ENCODE measurements around the gene RNU6-1.

RNU6-1 gene

GRCh38 chr15:67850994-67851571 is 11.2 kb upstream of the RNU6-1 start:
- no peaks in the 10 kb centered on the region for H3K36me3 Mint-ChIP-seq (ENCODE audit: insufficient read depth)
- ATAC-seq (replicated peaks) (no peak), DNase-seq (no peak)
- H3K4me3 Mint-ChIP-seq: no peak overlapping the region
- no peaks in the 10 kb centered on the region for H3K9me3 Mint-ChIP-seq
- H3K27me3 Mint-ChIP-seq: peaks cover 21 to 47% of the 10 kb centered on the region in 2 donors
- H3K4me1 Mint-ChIP-seq (ENCODE audit: low read depth in 2 of 2): no peaks in the 10 kb centered on the region
- H3K27ac Mint-ChIP-seq: no peak overlapping the region

- DNase-seq (no peak), ATAC-seq (replicated peaks) (no peak)
- Mint-ChIP-seq H3K9me3 (no peaks in the 10 kb centered on the region), H3K27ac (no peak overlapping the region), H3K27me3 (peaks cover 21 to 47% of the 10 kb centered on the region in 2 donors), H3K4me3 (no peak overlapping the region), H3K4me1 (ENCODE audit: low read depth in 2 of 2) (no peaks in the 10 kb centered on the region), H3K36me3 (ENCODE audit: insufficient read depth) (no peaks in the 10 kb centered on the region)
Measured at GRCh38 chr15:67850336-67850735, 10.5 kb upstream of the RNU6-1 start.

- DNase-seq: no peak
- no peaks in the 10 kb centered on the region for H3K9me3 Mint-ChIP-seq
- H3K27ac Mint-ChIP-seq: no peak overlapping the region
- peaks cover 21 to 47% of the 10 kb centered on the region in 2 donors for H3K27me3 Mint-ChIP-seq
- H3K36me3 Mint-ChIP-seq (ENCODE audit: insufficient read depth): no peaks in the 10 kb centered on the region
- H3K4me3 Mint-ChIP-seq: no peak overlapping the region
- no peaks in the 10 kb centered on the region for H3K4me1 Mint-ChIP-seq (ENCODE audit: low read depth in 2 of 2)
- ATAC-seq (replicated peaks): no peak
Measured at GRCh38 chr15:67849538-67849937, 9.7 kb upstream of the RNU6-1 start.

GRCh38 chr15:67845974-67846373 is 6.1 kb upstream of the RNU6-1 start:
- H3K4me3 Mint-ChIP-seq: no peak overlapping the region
- peaks cover 12 to 24% of the 10 kb centered on the region in 2 donors for H3K27me3 Mint-ChIP-seq
- H3K9me3 Mint-ChIP-seq: no peaks in the 10 kb centered on the region
- H3K27ac Mint-ChIP-seq: no peak overlapping the region
- H3K4me1 Mint-ChIP-seq (ENCODE audit: low read depth in 2 of 2): peaks cover 4 to 5% of the 10 kb centered on the region in 2 donors
- no peak for ATAC-seq (replicated peaks)
- H3K36me3 Mint-ChIP-seq (ENCODE audit: insufficient read depth): peaks cover 3% of the 10 kb centered on the region
- no peak for DNase-seq

GRCh38 chr15:67843571-67844387 is 3.9 kb upstream of the RNU6-1 start:
- Mint-ChIP-seq H3K9me3 (no peaks in the 10 kb centered on the region), H3K27me3 (peaks cover 0 to 11% of the 10 kb centered on the region in 2 donors), H3K4me1 (ENCODE audit: low read depth in 2 of 2) (peaks cover 7 to 15% of the 10 kb centered on the region in 2 donors), H3K36me3 (ENCODE audit: insufficient read depth) (peaks cover 25% of the 10 kb centered on the region), H3K4me3 (no peak overlapping the region), H3K27ac (no peak overlapping the region)
- ATAC-seq (replicated peaks) (no peak), DNase-seq (no peak)

- no peak overlapping the region for H3K4me3 Mint-ChIP-seq
- ATAC-seq (replicated peaks): no peak
- no peak overlapping the region for H3K27ac Mint-ChIP-seq
Measured at GRCh38 chr15:67843092-67843501, 3.3 kb upstream of the RNU6-1 start.

GRCh38 chr15:67841513-67841762 is 1.6 kb upstream of the RNU6-1 start:
- ATAC-seq (replicated peaks) (no peak), DNase-seq (no peak)
- Mint-ChIP-seq H3K36me3 (ENCODE audit: insufficient read depth) (peaks cover 26% of the 10 kb centered on the region), H3K27me3 (peaks cover 0 to 4% of the 10 kb centered on the region in 2 donors), H3K9me3 (no peaks in the 10 kb centered on the region), H3K4me1 (ENCODE audit: low read depth in 2 of 2) (peaks cover 9 to 16% of the 10 kb centered on the region in 2 donors), H3K27ac (no peak overlapping the region), H3K4me3 (peak overlapping the region; percentile 88 to 90)

More at GRCh38 chr15:67843092-67843501, 3.3 kb upstream of the RNU6-1 start:
- Mint-ChIP-seq H3K4me1 (ENCODE audit: low read depth in 2 of 2) (peaks cover 7 to 15% of the 10 kb centered on the region in 2 donors), H3K36me3 (ENCODE audit: insufficient read depth) (peaks cover 26% of the 10 kb centered on the region), H3K9me3 (no peaks in the 10 kb centered on the region), H3K27me3 (peaks cover 0 to 8% of the 10 kb centered on the region in 2 donors)
- no peak for DNase-seq

GRCh38 chr15:67840749-67841512 is 1.1 kb upstream of the RNU6-1 start:
- Mint-ChIP-seq H3K36me3 (ENCODE audit: insufficient read depth) (peaks cover 26% of the 10 kb centered on the region), H3K4me3 (peak overlapping the region; percentile 88 to 90), H3K9me3 (no peaks in the 10 kb centered on the region), H3K4me1 (ENCODE audit: low read depth in 2 of 2) (peaks cover 14 to 19% of the 10 kb centered on the region in 2 donors), H3K27me3 (peaks cover under 1 to 9% of the 10 kb centered on the region in 2 donors), H3K27ac (peak overlapping the region; percentile 98 to 100)
- DNase-seq: no peak
- ATAC-seq (replicated peaks): no peak

- peaks cover 26% of the 10 kb centered on the region for H3K36me3 Mint-ChIP-seq (ENCODE audit: insufficient read depth)
- H3K9me3 Mint-ChIP-seq: no peaks in the 10 kb centered on the region
- H3K4me1 Mint-ChIP-seq (ENCODE audit: low read depth in 2 of 2): peaks cover 25 to 26% of the 10 kb centered on the region in 2 donors
- peaks cover 14 to 24% of the 10 kb centered on the region in 2 donors for H3K27me3 Mint-ChIP-seq
- ATAC-seq (replicated peaks): peak; percentile 38
- peak overlapping the region; percentile 98 to 100 for H3K27ac Mint-ChIP-seq
- peak overlapping the region; percentile 88 to 90 for H3K4me3 Mint-ChIP-seq
- DNase-seq: peak in 1 of 3 experiments; percentile 47
Measured at GRCh38 chr15:67839499-67839928, 331 bp downstream of the RNU6-1 start.

GRCh38 chr15:67838789-67839332 is 984 bp downstream of the RNU6-1 start:
- peak overlapping the region; percentile 88 to 90 for H3K4me3 Mint-ChIP-seq
- no peaks in the 10 kb centered on the region for H3K9me3 Mint-ChIP-seq
- H3K36me3 Mint-ChIP-seq (ENCODE audit: insufficient read depth): peaks cover 26% of the 10 kb centered on the region
- DNase-seq: no peak
- ATAC-seq (replicated peaks): no peak
- peak overlapping the region; percentile 98 to 100 for H3K27ac Mint-ChIP-seq
- peaks cover 31 to 33% of the 10 kb centered on the region in 2 donors for H3K4me1 Mint-ChIP-seq (ENCODE audit: low read depth in 2 of 2)
- peaks cover 21 to 30% of the 10 kb centered on the region in 2 donors for H3K27me3 Mint-ChIP-seq

GRCh38 chr15:67836955-67837354 is 2.9 kb downstream of the RNU6-1 start:
- peaks cover 41 to 42% of the 10 kb centered on the region in 2 donors for H3K4me1 Mint-ChIP-seq (ENCODE audit: low read depth in 2 of 2)
- no peak for ATAC-seq (replicated peaks)
- peaks cover 37 to 49% of the 10 kb centered on the region in 2 donors for H3K27me3 Mint-ChIP-seq
- peaks cover 23% of the 10 kb centered on the region for H3K36me3 Mint-ChIP-seq (ENCODE audit: insufficient read depth)
- H3K27ac Mint-ChIP-seq: no peak overlapping the region
- H3K4me3 Mint-ChIP-seq: no peak overlapping the region
- no peaks in the 10 kb centered on the region for H3K9me3 Mint-ChIP-seq
- no peak for DNase-seq

- no peaks in the 10 kb centered on the region for H3K9me3 Mint-ChIP-seq
- DNase-seq: peak; percentile 42 to 62 (median 51)
Measured at GRCh38 chr15:67836477-67836876, 3.4 kb downstream of the RNU6-1 start.

GRCh38 chr15:67836134-67836455 is 3.8 kb downstream of the RNU6-1 start:
- peaks cover 37 to 40% of the 10 kb centered on the region in 2 donors for H3K4me1 Mint-ChIP-seq (ENCODE audit: low read depth in 2 of 2)
- H3K27ac Mint-ChIP-seq: peak overlapping the region; percentile 49 to 57
- H3K36me3 Mint-ChIP-seq (ENCODE audit: insufficient read depth): peaks cover 23% of the 10 kb centered on the region
- H3K9me3 Mint-ChIP-seq: no peaks in the 10 kb centered on the region
- H3K4me3 Mint-ChIP-seq: peak overlapping the region; percentile 87 to 88
- DNase-seq (no peak), ATAC-seq (replicated peaks) (no peak)
- peaks cover 45 to 58% of the 10 kb centered on the region in 2 donors for H3K27me3 Mint-ChIP-seq

More at GRCh38 chr15:67836477-67836876, 3.4 kb downstream of the RNU6-1 start:
- ATAC-seq (replicated peaks): no peak
- H3K36me3 Mint-ChIP-seq (ENCODE audit: insufficient read depth): peaks cover 23% of the 10 kb centered on the region
- H3K4me1 Mint-ChIP-seq (ENCODE audit: low read depth in 2 of 2): peaks cover 41 to 42% of the 10 kb centered on the region in 2 donors
- peaks cover 42 to 54% of the 10 kb centered on the region in 2 donors for H3K27me3 Mint-ChIP-seq
- peak overlapping the region; percentile 49 to 57 for H3K27ac Mint-ChIP-seq
- H3K4me3 Mint-ChIP-seq: peak overlapping the region; percentile 87 to 88
